GM21723 (cell line): Measurements from ENCODE around the gene TUBB2B.
"Not testable (repeated sequence)": the region's sequence is repeated elsewhere in the genome, so short reads cannot be mapped to it uniquely, and the experiment has no call there.

ENCODE experiments used
- ATAC-seq: cut with Tn5 transposase; IDR thresholded peaks from one replicate; pipeline ENCODE4 v1.9.1; 2021; ENCODE audit warnings: mild to moderate bottlenecking, moderate library complexity; ENCODE audit not compliant: unreplicated experiment

The TUBB2B gene

GRCh38 chr6:3258720-3259490 is 31.5 kb upstream of the TUBB2B start, which contains the start of gene PSMG4:
Gene PSMG4 (plus strand): TSS chr6:3258947. CDS start chr6:3259023, 76 bp downstream.
- peak; percentile 74 for ATAC-seq

GRCh38 chr6:3258201-3258600 is 30.7 kb upstream of the TUBB2B start:
- no peak for ATAC-seq

- ATAC-seq = no peak
These were observed 26.1 kb upstream of the TUBB2B start for GRCh38 chr6:3253597-3253961.

- ATAC-seq = no peak
These were observed 25.6 kb upstream of the TUBB2B start for GRCh38 chr6:3252861-3253596.

- no peak for ATAC-seq
These were observed 24.9 kb upstream of the TUBB2B start for GRCh38 chr6:3252369-3252768.

GRCh38 chr6:3251462-3252314 is 24.2 kb upstream of the TUBB2B start:
- ATAC-seq = peak; percentile 89

- ATAC-seq = no peak
These were observed 22.8 kb upstream of the TUBB2B start for GRCh38 chr6:3250231-3250675.

GRCh38 chr6:3249821-3250220 is 22.4 kb upstream of the TUBB2B start:
- ATAC-seq = no peak

- no peak for ATAC-seq
These were observed 20.0 kb upstream of the TUBB2B start for GRCh38 chr6:3247255-3248146.

GRCh38 chr6:3245216-3245615 is 17.8 kb upstream of the TUBB2B start:
- no peak for ATAC-seq

GRCh38 chr6:3244832-3245161 is 17.3 kb upstream of the TUBB2B start:
- not testable (repeated sequence) for ATAC-seq

GRCh38 chr6:3244003-3244831 is 16.8 kb upstream of the TUBB2B start:
- no peak for ATAC-seq

- no peak for ATAC-seq
These were observed 15.3 kb upstream of the TUBB2B start for GRCh38 chr6:3242768-3243167.

- not testable (repeated sequence) for ATAC-seq
These were observed 14.3 kb upstream of the TUBB2B start for GRCh38 chr6:3241745-3242144.

- ATAC-seq = no peak
These were observed 13.1 kb upstream of the TUBB2B start for GRCh38 chr6:3240595-3240994.

- ATAC-seq = no peak
These were observed 11.8 kb upstream of the TUBB2B start for GRCh38 chr6:3239110-3239830.

- ATAC-seq = no peak
These were observed 10.6 kb upstream of the TUBB2B start for GRCh38 chr6:3237761-3238662.

GRCh38 chr6:3236005-3236404 is 8.6 kb upstream of the TUBB2B start:
- ATAC-seq = no peak
